ENCODE measurements around the gene SRSF8. TPM values are rescaled to one million over a fixed set of nuclear protein-coding genes. Genes with fewer than 3 reads are reported as not detected.

SRSF8 gene
- total RNA-seq, 2 experiments from 2014 or later: 23.0 to 24.7 TPM

- Mint-ChIP-seq H3K9me3 (no peaks in the 10 kb centered on the region), H3K4me1 (ENCODE audit: low read depth) (peaks cover 27% of the 10 kb centered on the region), H3K4me3 (peak overlapping the region; percentile 100), H3K36me3 (ENCODE audit: low read depth) (peaks cover 21% of the 10 kb centered on the region), H3K27ac (peak overlapping the region; percentile 98), H3K27me3 (no peaks in the 10 kb centered on the region)
- no peak for DNase-seq
- no peak for TF ChIP-seq CTCF (IDR thresholded peaks at IDR 0.05)
- no peak for ATAC-seq
- CTCF ChIA-PET: interaction anchor here (0.8 to 12.0 kb wide), 16 partner anchors 9 to 697 kb away, joined by 3 to 185 read pairs (median 6); partner anchors contain the start of gene ENDOD1
- POLR2A ChIA-PET: interaction anchor here (0.6 to 5.4 kb wide), 22 partner anchors 13 to 1328 kb away, joined by 3 to 57 read pairs (median 4); partner anchors contain the start of genes CEP57, CWC15, ENDOD1 and FAM76B
- intact Hi-C loops (cut with micrococcal nuclease): loop anchor here (2.0 to 10.0 kb wide), 4 partner anchors 23 to 637 kb away; partner anchors contain the start of genes CWC15 and KDM4D
These were observed 1.1 kb downstream of the SRSF8 start for GRCh38 chr11:95067841-95068219.

- H3K27ac Mint-ChIP-seq: peak overlapping the region; percentile 98
- peaks cover 21% of the 10 kb centered on the region for H3K36me3 Mint-ChIP-seq (ENCODE audit: low read depth)
- ChIA-PET CTCF (interaction anchor here (0.7 to 12.0 kb wide), 15 partner anchors 8 to 700 kb away, joined by 3 to 185 read pairs (median 6); partner anchors contain the start of genes CWC15, ENDOD1 and KDM4D), POLR2A (interaction anchor here (0.6 to 5.4 kb wide), 10 partner anchors 12 to 1536 kb away, joined by 3 to 57 read pairs (median 7); partner anchors contain the start of genes CEP57, ENDOD1 and FAM76B)
- TF ChIP-seq CTCF (IDR thresholded peaks at IDR 0.05): no peak
- DNase-seq (peak; percentile 86), ATAC-seq (peak; percentile 76)
- H3K4me1 Mint-ChIP-seq (ENCODE audit: low read depth): peaks cover 30% of the 10 kb centered on the region
- no peaks in the 10 kb centered on the region for H3K27me3 Mint-ChIP-seq
- H3K4me3 Mint-ChIP-seq: peak overlapping the region; percentile 100
- no peaks in the 10 kb centered on the region for H3K9me3 Mint-ChIP-seq
- intact Hi-C loops (cut with micrococcal nuclease): loop anchor here (2.0 to 10.0 kb wide), 4 partner anchors 22 to 636 kb away; partner anchors contain the start of genes CWC15 and KDM4D
These were observed 1.8 kb downstream of the SRSF8 start for GRCh38 chr11:95068549-95068948.

- DNase-seq (no peak), ATAC-seq (no peak)
- H3K4me1 Mint-ChIP-seq (ENCODE audit: low read depth): peaks cover 29% of the 10 kb centered on the region
- no peaks in the 10 kb centered on the region for H3K9me3 Mint-ChIP-seq
- ChIA-PET POLR2A (interaction anchor here (1.8 to 5.4 kb wide), 3 partner anchors 14 to 81 kb away, joined by 3 to 57 read pairs (median 9); partner anchors contain the start of gene ENDOD1), CTCF (interaction anchor here (0.7 to 12.0 kb wide), 14 partner anchors 11 to 693 kb away, joined by 3 to 185 read pairs (median 8); partner anchors contain the start of genes CWC15, ENDOD1 and KDM4D)
- peak overlapping the region; percentile 6 for H3K27ac Mint-ChIP-seq
- no peaks in the 10 kb centered on the region for H3K27me3 Mint-ChIP-seq
- intact Hi-C loops (cut with micrococcal nuclease): no loop called here
- peaks cover 21% of the 10 kb centered on the region for H3K36me3 Mint-ChIP-seq (ENCODE audit: low read depth)
- peak overlapping the region; percentile 12 for H3K4me3 Mint-ChIP-seq
- TF ChIP-seq CTCF (IDR thresholded peaks at IDR 0.05): no peak
These were observed 3.8 kb downstream of the SRSF8 start for GRCh38 chr11:95070471-95070870.

- Mint-ChIP-seq H3K9me3 (no peaks in the 10 kb centered on the region), H3K36me3 (ENCODE audit: low read depth) (peaks cover 17% of the 10 kb centered on the region), H3K27me3 (no peaks in the 10 kb centered on the region), H3K4me1 (ENCODE audit: low read depth) (peaks cover 27% of the 10 kb centered on the region), H3K27ac (no peak overlapping the region), H3K4me3 (no peak overlapping the region)
- DNase-seq (no peak), ATAC-seq (no peak)
- ChIA-PET POLR2A (interaction anchor here (0.6 to 1.3 kb wide), 5 partner anchors 8 to 611 kb away, joined by 3 to 4 read pairs (median 3); no protein-coding TSS in a partner anchor), CTCF (interaction anchor here (1.1 to 12.0 kb wide), 5 partner anchors 9 to 633 kb away, joined by 3 to 185 read pairs (median 6); partner anchors contain the start of gene ENDOD1)
- TF ChIP-seq CTCF (IDR thresholded peaks at IDR 0.05): no peak
- intact Hi-C loops (cut with micrococcal nuclease): no loop called here
These were observed 6.2 kb downstream of the SRSF8 start for GRCh38 chr11:95072948-95073347.
